Osteocyte (in vitro differentiated cells): ENCODE data around the gene HMCN1. TPM values are rescaled to one million over a fixed set of nuclear protein-coding genes. Genes with fewer than 3 reads are reported as not detected.

Source experiments
- DNase-seq: peaks from one replicate; pipeline ENCODE4 v3.0.0; 2021; ENCODE audit warnings: mixed read lengths; ENCODE audit not compliant: unreplicated experiment; ENCODE audit errors: extremely low spot score
- H3K27ac Mint-ChIP-seq: one replicate; pipeline ENCODE4 v1.8.0; 2021; ENCODE audit warnings: mild to moderate bottlenecking, mixed read lengths; ENCODE audit not compliant: unreplicated experiment
- H3K27me3 Mint-ChIP-seq: one replicate; pipeline ENCODE4 v1.8.0; 2021; ENCODE audit warnings: mixed read lengths; ENCODE audit not compliant: unreplicated experiment
- H3K36me3 Mint-ChIP-seq: one replicate; pipeline ENCODE4 v1.8.0; 2021; ENCODE audit warnings: mixed read lengths; ENCODE audit not compliant: unreplicated experiment
- H3K4me1 Mint-ChIP-seq: one replicate; pipeline ENCODE4 v1.8.0; 2021; ENCODE audit warnings: mixed read lengths; ENCODE audit not compliant: unreplicated experiment
- H3K4me3 Mint-ChIP-seq: one replicate; pipeline ENCODE4 v1.8.0; 2021; ENCODE audit warnings: mild to moderate bottlenecking, moderate library complexity, mixed read lengths; ENCODE audit not compliant: unreplicated experiment
- H3K9me3 Mint-ChIP-seq: one replicate; pipeline ENCODE4 v1.8.0; 2021; ENCODE audit warnings: mixed read lengths; ENCODE audit not compliant: unreplicated experiment
- total RNA-seq: library from RNA; stranded (reverse); gene quantifications from 2 replicates; pipeline ENCODE4 v1.2.1, GENCODE V29; 2021
- TF ChIP-seq, protein P1 (sequence below): fragments of 200-600 bp; sonication (generic); IDR thresholded peaks from 2 replicates; pipeline ENCODE4 v1.5.0; 2021; ENCODE audit warnings: antibody characterized with exemption, mild to moderate bottlenecking, moderate library complexity

Gene HMCN1
- total RNA-seq, 1 donor from 2014 or later = 91.4 TPM

DNA sequence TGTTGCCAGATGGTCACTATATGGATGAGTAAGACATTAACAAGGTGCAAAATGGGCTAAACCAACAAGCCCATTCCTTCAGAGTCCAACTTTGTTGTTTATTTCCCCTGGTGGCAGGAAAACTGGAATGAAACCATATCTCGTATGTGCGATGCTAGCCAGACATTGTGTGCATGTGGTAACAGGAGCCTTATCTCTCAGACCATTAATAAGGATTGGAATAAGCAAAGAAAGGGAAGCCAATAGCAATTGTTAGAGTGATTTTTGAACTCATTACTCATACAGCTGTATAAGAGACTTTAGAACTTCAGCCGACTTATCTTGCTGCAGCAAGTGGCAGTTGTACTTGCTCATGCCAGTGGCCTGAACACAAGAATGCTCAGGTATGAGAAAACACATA, 30.0 kb upstream of the HMCN1 start:
- Mint-ChIP-seq H3K27ac (no peak overlapping the region), H3K27me3 (no peaks in the 10 kb centered on the region), H3K36me3 (peaks cover 3% of the 10 kb centered on the region), H3K4me3 (no peak overlapping the region), H3K4me1 (no peaks in the 10 kb centered on the region), H3K9me3 (peaks cover 3% of the 10 kb centered on the region)
- TF ChIP-seq, protein P1, sequence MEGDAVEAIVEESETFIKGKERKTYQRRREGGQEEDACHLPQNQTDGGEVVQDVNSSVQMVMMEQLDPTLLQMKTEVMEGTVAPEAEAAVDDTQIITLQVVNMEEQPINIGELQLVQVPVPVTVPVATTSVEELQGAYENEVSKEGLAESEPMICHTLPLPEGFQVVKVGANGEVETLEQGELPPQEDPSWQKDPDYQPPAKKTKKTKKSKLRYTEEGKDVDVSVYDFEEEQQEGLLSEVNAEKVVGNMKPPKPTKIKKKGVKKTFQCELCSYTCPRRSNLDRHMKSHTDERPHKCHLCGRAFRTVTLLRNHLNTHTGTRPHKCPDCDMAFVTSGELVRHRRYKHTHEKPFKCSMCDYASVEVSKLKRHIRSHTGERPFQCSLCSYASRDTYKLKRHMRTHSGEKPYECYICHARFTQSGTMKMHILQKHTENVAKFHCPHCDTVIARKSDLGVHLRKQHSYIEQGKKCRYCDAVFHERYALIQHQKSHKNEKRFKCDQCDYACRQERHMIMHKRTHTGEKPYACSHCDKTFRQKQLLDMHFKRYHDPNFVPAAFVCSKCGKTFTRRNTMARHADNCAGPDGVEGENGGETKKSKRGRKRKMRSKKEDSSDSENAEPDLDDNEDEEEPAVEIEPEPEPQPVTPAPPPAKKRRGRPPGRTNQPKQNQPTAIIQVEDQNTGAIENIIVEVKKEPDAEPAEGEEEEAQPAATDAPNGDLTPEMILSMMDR = no peak
- DNase-seq = no peak

GRCh38 chr1:185716095-185716494, 18.1 kb upstream of the HMCN1 start:
- Mint-ChIP-seq H3K27me3 (no peaks in the 10 kb centered on the region), H3K4me3 (no peak overlapping the region), H3K9me3 (no peaks in the 10 kb centered on the region), H3K36me3 (no peaks in the 10 kb centered on the region), H3K27ac (no peak overlapping the region), H3K4me1 (peaks cover 26% of the 10 kb centered on the region)
- no peak for DNase-seq
- TF ChIP-seq, protein P1 = no peak

- Mint-ChIP-seq H3K9me3 (no peaks in the 10 kb centered on the region), H3K27ac (peak overlapping the region; percentile 79), H3K27me3 (no peaks in the 10 kb centered on the region), H3K4me3 (no peak overlapping the region), H3K4me1 (peaks cover 27% of the 10 kb centered on the region), H3K36me3 (no peaks in the 10 kb centered on the region)
- DNase-seq = no peak
- TF ChIP-seq, protein P1 = peak; percentile 49
Observed at GRCh38 chr1:185719021-185719420, 15.2 kb upstream of the HMCN1 start.

- H3K4me3 Mint-ChIP-seq = no peak overlapping the region
- TF ChIP-seq, protein P1 = peak; percentile 76
- H3K4me1 Mint-ChIP-seq = peaks cover 27% of the 10 kb centered on the region
- H3K27me3 Mint-ChIP-seq = no peaks in the 10 kb centered on the region
- H3K9me3 Mint-ChIP-seq = no peaks in the 10 kb centered on the region
- H3K36me3 Mint-ChIP-seq = no peaks in the 10 kb centered on the region
- no peak overlapping the region for H3K27ac Mint-ChIP-seq
- no peak for DNase-seq
Observed at GRCh38 chr1:185720633-185721272, 13.4 kb upstream of the HMCN1 start.

GRCh38 chr1:185721553-185721952, 12.6 kb upstream of the HMCN1 start:
- DNase-seq = no peak
- Mint-ChIP-seq H3K9me3 (no peaks in the 10 kb centered on the region), H3K27me3 (no peaks in the 10 kb centered on the region), H3K4me3 (no peak overlapping the region), H3K4me1 (peaks cover 27% of the 10 kb centered on the region), H3K36me3 (no peaks in the 10 kb centered on the region), H3K27ac (no peak overlapping the region)
- TF ChIP-seq, protein P1 = no peak
